ENCODE measurements around the gene CFAP43. TPM values are rescaled to one million over a fixed set of nuclear protein-coding genes. Genes with fewer than 3 reads are reported as not detected.

The CFAP43 gene
- total and polyA plus RNA-seq, 2 experiments from 2014 or later: 0.24 to 0.44 TPM

DNA sequence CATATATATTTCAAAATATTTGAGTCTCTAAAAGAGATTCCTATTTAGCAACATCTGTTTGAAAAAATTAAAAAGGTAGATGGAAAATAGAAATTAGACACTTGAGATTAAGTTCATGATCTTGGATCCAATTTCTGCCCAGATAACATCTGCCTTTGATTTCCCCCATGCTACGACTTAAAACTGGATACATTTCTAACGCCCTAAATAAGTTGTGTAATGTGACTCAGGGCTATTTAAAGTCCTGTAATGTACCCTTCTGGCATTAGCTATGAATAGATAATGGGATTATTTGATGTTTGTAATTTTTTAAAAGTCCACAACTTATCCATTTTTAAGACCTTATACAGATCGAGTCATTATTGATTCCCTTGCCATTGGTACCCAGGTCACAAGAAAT lies 23.4 kb downstream of the CFAP43 start (continued):
- TF ChIP-seq, protein P1, sequence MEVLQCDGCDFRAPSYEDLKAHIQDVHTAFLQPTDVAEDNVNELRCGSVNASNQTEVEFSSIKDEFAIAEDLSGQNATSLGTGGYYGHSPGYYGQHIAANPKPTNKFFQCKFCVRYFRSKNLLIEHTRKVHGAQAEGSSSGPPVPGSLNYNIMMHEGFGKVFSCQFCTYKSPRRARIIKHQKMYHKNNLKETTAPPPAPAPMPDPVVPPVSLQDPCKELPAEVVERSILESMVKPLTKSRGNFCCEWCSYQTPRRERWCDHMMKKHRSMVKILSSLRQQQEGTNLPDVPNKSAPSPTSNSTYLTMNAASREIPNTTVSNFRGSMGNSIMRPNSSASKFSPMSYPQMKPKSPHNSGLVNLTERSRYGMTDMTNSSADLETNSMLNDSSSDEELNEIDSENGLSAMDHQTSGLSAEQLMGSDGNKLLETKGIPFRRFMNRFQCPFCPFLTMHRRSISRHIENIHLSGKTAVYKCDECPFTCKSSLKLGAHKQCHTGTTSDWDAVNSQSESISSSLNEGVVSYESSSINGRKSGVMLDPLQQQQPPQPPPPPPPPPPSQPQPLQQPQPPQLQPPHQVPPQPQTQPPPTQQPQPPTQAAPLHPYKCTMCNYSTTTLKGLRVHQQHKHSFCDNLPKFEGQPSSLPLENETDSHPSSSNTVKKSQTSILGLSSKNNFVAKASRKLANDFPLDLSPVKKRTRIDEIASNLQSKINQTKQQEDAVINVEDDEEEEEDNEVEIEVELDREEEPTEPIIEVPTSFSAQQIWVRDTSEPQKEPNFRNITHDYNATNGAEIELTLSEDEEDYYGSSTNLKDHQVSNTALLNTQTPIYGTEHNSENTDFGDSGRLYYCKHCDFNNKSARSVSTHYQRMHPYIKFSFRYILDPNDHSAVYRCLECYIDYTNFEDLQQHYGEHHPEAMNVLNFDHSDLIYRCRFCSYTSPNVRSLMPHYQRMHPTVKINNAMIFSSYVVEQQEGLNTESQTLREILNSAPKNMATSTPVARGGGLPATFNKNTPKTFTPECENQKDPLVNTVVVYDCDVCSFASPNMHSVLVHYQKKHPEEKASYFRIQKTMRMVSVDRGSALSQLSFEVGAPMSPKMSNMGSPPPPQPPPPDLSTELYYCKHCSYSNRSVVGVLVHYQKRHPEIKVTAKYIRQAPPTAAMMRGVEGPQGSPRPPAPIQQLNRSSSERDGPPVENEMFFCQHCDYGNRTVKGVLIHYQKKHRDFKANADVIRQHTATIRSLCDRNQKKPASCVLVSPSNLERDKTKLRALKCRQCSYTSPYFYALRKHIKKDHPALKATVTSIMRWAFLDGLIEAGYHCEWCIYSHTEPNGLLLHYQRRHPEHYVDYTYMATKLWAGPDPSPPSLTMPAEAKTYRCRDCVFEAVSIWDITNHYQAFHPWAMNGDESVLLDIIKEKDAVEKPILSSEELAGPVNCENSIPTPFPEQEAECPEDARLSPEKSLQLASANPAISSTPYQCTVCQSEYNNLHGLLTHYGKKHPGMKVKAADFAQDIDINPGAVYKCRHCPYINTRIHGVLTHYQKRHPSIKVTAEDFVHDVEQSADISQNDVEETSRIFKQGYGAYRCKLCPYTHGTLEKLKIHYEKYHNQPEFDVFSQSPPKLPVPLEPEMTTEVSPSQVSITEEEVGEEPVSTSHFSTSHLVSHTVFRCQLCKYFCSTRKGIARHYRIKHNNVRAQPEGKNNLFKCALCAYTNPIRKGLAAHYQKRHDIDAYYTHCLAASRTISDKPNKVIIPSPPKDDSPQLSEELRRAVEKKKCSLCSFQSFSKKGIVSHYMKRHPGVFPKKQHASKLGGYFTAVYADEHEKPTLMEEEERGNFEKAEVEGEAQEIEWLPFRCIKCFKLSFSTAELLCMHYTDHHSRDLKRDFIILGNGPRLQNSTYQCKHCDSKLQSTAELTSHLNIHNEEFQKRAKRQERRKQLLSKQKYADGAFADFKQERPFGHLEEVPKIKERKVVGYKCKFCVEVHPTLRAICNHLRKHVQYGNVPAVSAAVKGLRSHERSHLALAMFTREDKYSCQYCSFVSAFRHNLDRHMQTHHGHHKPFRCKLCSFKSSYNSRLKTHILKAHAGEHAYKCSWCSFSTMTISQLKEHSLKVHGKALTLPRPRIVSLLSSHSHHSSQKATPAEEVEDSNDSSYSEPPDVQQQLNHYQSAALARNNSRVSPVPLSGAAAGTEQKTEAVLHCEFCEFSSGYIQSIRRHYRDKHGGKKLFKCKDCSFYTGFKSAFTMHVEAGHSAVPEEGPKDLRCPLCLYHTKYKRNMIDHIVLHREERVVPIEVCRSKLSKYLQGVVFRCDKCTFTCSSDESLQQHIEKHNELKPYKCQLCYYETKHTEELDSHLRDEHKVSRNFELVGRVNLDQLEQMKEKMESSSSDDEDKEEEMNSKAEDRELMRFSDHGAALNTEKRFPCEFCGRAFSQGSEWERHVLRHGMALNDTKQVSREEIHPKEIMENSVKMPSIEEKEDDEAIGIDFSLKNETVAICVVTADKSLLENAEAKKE (CRISPR knock-in tag; IDR thresholded peaks at IDR 0.05): no peak
- TF ChIP-seq ZNF331 (CRISPR knock-in tag; IDR thresholded peaks at IDR 0.05; ENCODE audit: low read depth): no peak

GRCh38 chr10:104202231-104202630 lies 29.9 kb downstream of the CFAP43 start:
- Histone ChIP-seq H3K9me2 (ENCODE audit: insufficient read depth) (no peaks in the 10 kb centered on the region), H3F3A (replicated peaks; ENCODE audit: low read depth) (no peaks in the 10 kb centered on the region), H3K79me2 (replicated peaks; ENCODE audit: insufficient read depth) (no peaks in the 10 kb centered on the region), H3K27ac (ENCODE audit: low read depth) (no peak overlapping the region), H3K4me1 (ENCODE audit: insufficient read depth) (no peaks in the 10 kb centered on the region), H3K4me3 (no peak overlapping the region), H3K4me2 (no peak overlapping the region), H4K20me1 (replicated peaks; ENCODE audit: insufficient read depth) (no peaks in the 10 kb centered on the region), H3K27me3 (ENCODE audit: insufficient read depth) (no peaks in the 10 kb centered on the region), H2AFZ (no peak overlapping the region), H3K36me3 (ENCODE audit: insufficient read depth) (no peaks in the 10 kb centered on the region)
- no peak for TF ChIP-seq EZH2 (IDR thresholded peaks at IDR 0.05; ENCODE audit: low read depth, unreplicated experiment)
- no peak for TF ChIP-seq JUNB (IDR thresholded peaks at IDR 0.05; ENCODE audit: unreplicated experiment)
- TF ChIP-seq, protein P2, sequence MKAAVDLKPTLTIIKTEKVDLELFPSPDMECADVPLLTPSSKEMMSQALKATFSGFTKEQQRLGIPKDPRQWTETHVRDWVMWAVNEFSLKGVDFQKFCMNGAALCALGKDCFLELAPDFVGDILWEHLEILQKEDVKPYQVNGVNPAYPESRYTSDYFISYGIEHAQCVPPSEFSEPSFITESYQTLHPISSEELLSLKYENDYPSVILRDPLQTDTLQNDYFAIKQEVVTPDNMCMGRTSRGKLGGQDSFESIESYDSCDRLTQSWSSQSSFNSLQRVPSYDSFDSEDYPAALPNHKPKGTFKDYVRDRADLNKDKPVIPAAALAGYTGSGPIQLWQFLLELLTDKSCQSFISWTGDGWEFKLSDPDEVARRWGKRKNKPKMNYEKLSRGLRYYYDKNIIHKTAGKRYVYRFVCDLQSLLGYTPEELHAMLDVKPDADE (IDR thresholded peaks at IDR 0.05): no peak
- no peak for TF ChIP-seq NANOG (IDR thresholded peaks at IDR 0.05; ENCODE audit: borderline replicate concordance)
- TF ChIP-seq STAT1 (IDR thresholded peaks at IDR 0.05; ENCODE audit: unreplicated experiment): no peak
- TF ChIP-seq CREB1 (CRISPR knock-in tag; IDR thresholded peaks at IDR 0.05; ENCODE audit: low read depth): no peak
- no peak for TF ChIP-seq POLR2AphosphoS5 (IDR thresholded peaks at IDR 0.05; ENCODE audit: low read depth)
- TF ChIP-seq, protein P3, sequence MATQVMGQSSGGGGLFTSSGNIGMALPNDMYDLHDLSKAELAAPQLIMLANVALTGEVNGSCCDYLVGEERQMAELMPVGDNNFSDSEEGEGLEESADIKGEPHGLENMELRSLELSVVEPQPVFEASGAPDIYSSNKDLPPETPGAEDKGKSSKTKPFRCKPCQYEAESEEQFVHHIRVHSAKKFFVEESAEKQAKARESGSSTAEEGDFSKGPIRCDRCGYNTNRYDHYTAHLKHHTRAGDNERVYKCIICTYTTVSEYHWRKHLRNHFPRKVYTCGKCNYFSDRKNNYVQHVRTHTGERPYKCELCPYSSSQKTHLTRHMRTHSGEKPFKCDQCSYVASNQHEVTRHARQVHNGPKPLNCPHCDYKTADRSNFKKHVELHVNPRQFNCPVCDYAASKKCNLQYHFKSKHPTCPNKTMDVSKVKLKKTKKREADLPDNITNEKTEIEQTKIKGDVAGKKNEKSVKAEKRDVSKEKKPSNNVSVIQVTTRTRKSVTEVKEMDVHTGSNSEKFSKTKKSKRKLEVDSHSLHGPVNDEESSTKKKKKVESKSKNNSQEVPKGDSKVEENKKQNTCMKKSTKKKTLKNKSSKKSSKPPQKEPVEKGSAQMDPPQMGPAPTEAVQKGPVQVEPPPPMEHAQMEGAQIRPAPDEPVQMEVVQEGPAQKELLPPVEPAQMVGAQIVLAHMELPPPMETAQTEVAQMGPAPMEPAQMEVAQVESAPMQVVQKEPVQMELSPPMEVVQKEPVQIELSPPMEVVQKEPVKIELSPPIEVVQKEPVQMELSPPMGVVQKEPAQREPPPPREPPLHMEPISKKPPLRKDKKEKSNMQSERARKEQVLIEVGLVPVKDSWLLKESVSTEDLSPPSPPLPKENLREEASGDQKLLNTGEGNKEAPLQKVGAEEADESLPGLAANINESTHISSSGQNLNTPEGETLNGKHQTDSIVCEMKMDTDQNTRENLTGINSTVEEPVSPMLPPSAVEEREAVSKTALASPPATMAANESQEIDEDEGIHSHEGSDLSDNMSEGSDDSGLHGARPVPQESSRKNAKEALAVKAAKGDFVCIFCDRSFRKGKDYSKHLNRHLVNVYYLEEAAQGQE (IDR thresholded peaks at IDR 0.05; ENCODE audit: unreplicated experiment): no peak
- no peaks in the 10 kb centered on the region for H3K36me3 Mint-ChIP-seq (ENCODE audit: low read depth)
- no peaks in the 10 kb centered on the region for H3K9me3 Mint-ChIP-seq
- no peak overlapping the region for H3K4me3 Mint-ChIP-seq
- DNase-seq (ENCODE audit: low spot score) (no peak), ATAC-seq (no peak)
- no peak overlapping the region for H3K27ac Mint-ChIP-seq
- H3K4me1 Mint-ChIP-seq: peaks cover 4% of the 10 kb centered on the region; the same call in 1 of the 3 replicates
- H3K27me3 Mint-ChIP-seq (ENCODE audit: insufficient read depth, low read depth, poor library complexity): no peaks in the 10 kb centered on the region

All from GM23338 (cell line).